DMS53 (cell line): ENCODE data around the gene GALT.
A peak's percentile ranks its signal among the peaks of the same experiment; 100 is the strongest.

Experiments
- DNase-seq: peaks from one replicate; lab custom pipeline; 2025; lab: John Stamatoyannopoulos, UW

Gene GALT

GRCh38 chr9:34646211-34647083, at the start of gene GALT:
TSS of gene GALT (plus strand) at chr9:34646675. CDS start at chr9:34646705, 30 bp downstream.
- DNase-seq: peak; percentile 93

GRCh38 chr9:34599546-34599945, 46.9 kb upstream of the GALT start:
- DNase-seq: no peak

DNA sequence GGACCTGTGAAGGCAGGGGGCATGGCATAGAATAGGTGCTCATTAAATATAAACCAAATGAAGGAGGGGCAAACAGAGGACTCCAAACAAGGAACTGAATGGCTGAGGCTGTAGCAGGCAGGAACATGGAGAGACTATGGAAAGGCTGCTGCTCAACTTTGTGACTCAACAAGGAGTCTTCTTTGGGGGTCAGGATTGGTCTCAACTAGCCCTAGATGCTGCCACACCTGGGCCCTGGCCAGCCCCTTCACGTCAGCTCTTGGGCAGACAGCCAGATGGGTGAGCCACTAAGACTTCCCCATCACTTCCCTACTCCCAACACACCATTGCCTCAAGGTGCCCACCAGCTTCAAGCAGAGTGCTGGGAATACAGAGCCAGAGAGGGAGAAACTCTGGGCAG, 45.6 kb upstream of the GALT start:
- DNase-seq: no peak

DNA sequence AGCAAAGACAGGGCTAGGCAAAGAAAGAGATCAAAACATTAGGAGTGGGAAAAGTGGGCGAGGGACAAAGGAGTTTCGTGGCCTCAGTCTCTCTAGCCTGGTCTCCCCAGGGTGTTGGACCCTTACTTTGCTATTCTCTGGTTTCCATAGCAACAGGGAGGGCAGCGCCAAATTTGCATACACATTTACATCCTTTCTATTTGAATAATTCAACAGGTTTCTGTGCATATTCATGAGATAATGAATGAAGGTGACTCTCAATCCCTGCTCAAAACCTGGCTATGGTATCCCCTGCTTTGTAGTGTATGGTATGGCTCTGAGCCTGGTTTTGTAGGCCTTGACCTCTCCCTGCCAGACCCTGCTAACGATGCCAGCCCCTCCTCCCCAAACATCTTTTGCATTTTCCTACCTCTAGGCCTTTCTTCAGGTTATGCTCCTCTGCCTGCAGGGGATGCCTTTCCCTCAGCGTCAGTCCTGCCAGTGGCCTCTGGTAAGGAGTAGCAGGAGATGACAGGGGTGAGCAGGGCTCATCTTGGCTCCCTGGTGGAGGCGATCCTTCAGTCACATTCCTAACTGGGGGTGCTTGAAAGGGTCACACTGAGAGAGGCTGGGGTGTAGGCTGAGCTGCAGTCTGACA, 44.4 kb upstream of the GALT start:
- DNase-seq: no peak

DNA sequence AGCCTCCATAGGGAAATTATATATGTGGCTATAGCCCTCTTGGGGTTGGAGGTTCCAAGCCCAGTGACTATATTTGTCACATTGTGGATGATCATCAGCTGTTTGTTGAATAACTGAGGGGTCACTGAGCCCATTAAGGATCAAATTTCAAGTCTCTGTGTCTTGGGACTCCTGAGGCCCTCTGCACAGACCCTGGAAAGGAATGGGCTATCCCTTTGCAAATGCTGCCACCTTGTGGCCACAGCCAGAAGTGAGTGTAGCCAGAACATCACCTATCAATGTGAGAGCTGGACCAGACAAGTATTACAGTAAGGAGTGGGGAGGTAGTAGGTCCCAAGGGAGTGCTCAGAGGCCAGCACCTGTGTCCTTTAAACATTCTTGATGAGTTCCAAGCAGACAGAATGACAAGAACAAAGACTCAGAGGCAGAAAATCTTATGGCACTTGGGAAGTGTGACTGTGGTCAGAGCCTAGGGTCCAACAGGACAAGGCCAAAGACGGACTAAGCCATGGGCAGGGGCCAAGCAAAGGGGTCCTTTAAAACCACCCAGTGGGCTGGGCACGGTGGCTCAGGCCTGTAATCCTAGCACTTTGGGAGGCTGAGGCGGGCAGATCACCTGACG, 42.8 kb upstream of the GALT start:
- DNase-seq: peak; percentile 71

DNA sequence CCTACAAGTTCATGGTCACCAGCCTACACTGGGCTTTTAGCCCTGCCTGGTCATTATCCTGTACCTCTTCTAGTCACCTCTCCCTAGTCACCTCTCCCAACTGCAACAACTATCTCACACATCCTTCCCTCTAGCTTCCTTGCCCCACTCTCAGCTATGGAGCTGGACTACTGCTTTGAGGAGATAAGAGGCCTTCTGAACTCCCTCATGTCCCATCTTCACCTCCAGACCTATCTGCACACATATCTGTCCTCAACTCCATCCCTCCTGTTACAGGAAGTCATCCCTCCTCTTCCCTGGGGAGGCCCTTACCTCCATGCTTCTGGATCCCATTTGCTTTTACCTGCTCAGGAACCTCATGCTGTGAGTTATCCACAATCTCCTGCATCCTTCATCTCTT, 40.3 kb upstream of the GALT start:
- DNase-seq: no peak

GRCh38 chr9:34606905-34607304, 39.6 kb upstream of the GALT start:
- DNase-seq: peak; percentile 82

DNA sequence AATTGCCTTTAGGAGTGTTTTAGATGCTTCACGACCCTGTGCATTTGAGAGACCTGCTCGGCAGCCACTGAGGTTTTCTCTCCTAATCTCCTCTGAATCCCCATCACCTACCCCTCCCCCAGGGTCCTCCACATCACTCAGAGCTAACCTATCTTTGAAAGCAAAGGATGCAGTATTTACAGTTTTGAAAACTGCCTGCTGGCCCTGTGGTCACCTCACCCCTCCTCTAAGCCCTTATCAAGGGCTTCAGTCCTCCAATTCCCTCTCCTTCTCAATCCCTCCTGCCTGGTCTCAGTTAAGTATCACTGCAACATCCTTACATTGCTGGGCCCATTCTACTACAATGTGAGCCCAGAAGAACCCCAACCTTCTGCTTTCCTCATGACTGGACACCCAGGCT, 39.1 kb upstream of the GALT start:
- DNase-seq: no peak

- DNase-seq: no peak
Measured at GRCh38 chr9:34610434-34611206, 35.9 kb upstream of the GALT start.

DNA sequence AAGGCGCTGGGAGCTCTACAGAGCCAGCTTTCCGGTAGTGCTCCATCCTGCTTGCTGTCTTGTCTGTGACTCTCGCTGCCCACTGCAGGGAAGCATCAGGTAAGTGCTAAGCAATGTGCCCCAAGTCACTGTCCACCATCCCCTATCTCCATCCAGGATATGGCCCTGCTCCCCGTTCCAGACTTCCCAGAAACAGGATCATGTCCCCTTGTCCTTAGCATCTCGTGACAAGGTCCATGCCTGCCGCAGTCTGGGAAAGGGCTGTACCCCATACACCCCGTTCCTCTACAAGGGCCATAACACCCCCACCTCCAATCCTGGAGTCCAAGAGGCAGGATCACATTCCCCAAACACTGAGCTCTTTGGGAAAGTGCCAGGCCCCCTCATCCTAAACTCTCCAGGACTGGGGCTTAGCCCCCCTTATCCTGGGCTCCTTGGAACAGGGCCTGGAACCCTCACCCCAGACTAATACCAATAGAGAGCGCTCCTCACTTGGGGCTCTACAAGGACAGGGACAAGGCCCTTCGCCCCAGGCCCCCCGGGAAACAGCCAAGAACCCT, 35.1 kb upstream of the GALT start:
- peak; percentile 26 for DNase-seq

- DNase-seq: peak; percentile 91
Measured at GRCh38 chr9:34611811-34612787, 34.4 kb upstream of the GALT start, which contains the start of gene RPP25L. TSS of gene RPP25L (minus strand) at chr9:34612097. CDS start at chr9:34611296, 801 bp downstream.

DNA sequence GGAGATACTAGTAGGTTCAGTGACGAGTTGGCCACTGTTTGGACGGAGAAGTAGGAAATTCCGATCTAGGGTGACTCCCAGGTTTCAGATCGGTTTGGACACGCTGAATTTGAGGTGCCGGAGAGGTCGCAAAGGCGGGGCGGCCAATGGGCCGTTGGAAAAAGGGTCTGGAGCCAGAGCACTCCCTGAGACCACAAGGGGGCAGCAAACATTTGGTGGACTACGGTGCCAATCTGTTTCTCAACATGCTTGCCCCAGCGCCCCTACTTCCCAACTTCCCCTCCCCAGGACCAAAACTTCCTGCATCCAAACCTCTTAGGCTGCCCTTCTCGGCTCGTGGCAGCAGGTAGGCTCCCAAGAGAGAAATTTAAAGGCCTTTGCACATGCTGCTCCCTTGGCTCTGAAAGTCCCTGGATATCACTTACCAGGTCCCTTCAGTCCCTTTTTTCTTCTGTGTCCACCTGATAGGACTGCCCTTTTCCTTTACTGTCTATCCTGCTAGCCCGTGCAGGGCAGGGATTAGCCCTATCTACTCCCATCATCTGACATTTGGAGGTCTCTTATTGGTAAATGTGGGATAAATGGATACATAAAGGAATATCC, 33.6 kb upstream of the GALT start:
- peak; percentile 82 for DNase-seq

DNA sequence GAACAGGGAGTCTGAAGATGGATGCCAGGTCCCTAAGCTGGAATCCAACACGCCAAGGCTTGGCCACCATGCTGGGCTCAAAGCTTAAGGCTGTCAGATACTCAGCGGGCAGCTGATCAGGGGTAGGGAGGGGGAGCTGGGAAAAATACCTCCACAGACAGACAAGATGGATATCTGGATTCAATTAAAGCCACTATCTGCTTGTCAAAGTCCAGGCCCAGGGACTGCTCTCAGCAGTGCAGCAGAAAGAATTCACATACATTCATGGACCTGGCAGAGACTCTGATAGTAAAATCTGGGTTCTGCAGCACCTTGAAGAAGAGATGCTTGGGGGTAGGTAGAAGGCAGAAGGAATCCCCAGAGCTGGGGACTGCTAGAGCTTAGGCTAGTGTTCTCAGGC, 31.3 kb upstream of the GALT start:
- no peak for DNase-seq

GRCh38 chr9:34620061-34620994, 26.1 kb upstream of the GALT start, which contains the start of gene DCTN3:
TSS of gene DCTN3 (minus strand) at chr9:34620495. CDS start at chr9:34620464, 31 bp downstream.
- DNase-seq: peak; percentile 94

DNA sequence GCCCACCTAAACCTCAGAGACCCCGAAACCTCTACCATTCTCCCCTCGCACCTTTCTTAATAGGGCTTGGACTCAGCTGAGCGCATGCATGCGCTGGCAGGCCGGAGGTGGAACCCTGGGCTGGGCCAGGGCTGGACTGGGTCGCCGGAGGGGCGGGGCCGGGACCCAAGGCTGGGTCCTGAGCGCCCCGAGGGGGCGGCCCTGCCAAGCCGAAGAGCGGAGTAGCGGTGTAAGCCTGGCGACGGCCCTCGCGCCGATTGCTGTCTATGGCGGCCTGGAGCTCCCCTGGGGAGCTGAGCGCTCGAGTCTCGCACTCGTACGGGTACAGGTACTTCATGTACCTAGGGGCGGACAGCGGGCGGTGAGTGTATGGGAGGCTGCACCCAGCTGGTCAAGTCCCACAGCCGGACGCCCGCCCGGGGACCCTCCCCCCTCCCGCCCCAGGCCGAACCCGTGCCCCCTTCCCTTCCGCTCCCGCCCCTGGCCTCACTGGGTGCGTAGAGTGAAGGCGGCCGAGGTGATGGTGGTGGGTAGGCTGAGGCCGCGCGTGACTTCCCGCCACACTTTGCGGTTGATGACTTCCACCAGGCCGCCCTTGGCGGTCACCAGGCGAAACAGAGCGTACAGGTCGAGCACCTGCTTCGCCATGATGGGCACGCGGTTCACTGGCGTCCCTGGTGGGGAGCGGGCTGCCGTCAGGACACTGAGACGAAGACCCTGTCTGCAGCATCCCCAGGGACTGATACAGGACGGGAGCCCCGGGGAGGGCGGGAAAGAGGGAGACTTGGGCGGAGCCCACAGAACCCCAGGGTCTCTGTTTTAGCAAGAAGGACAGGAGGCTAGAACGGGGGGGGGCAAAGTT, 22.9 kb upstream of the GALT start:
- peak; percentile 36 for DNase-seq

GRCh38 chr9:34624475-34625185, 21.8 kb upstream of the GALT start:
- no peak for DNase-seq

GRCh38 chr9:34625186-34625486, 21.3 kb upstream of the GALT start:
- no peak for DNase-seq
